Activated naive CD4-positive, alpha-beta T cell treated with anti-CD3 and anti-CD28 coated beads for 36 hours (primary cell): ENCODE measurements around the gene LMAN2L. TPM values are rescaled to one million over a fixed set of nuclear protein-coding genes. Genes with fewer than 3 reads are reported as not detected.

Source experiments
- CTCF ChIA-PET: fragments of 350-600 bp; sonication (Branson Sonifier 250); formaldehyde crosslinking; loops from one replicate; lab custom pipeline; 2021; ENCODE audit warnings: antibody characterized with exemption; lab: Charles Lee
- DNase-seq: peaks from one replicate; pipeline ENCODE4 v3.0.0-alpha.2; 2020
- H3K27ac Mint-ChIP-seq: one replicate; pipeline ENCODE4 v1.8.0; 2021; ENCODE audit warnings: mild to moderate bottlenecking, mixed read lengths
- H3K27me3 Mint-ChIP-seq: one replicate; pipeline ENCODE4 v1.8.0; 2021; ENCODE audit warnings: low read depth, mixed read lengths
- H3K36me3 Mint-ChIP-seq: one replicate; pipeline ENCODE4 v1.8.0; 2021; ENCODE audit warnings: low read depth, mixed read lengths
- H3K4me1 Mint-ChIP-seq: one replicate; pipeline ENCODE4 v1.8.0; 2021; ENCODE audit warnings: low read depth, mixed read lengths
- H3K4me3 Mint-ChIP-seq: one replicate; pipeline ENCODE4 v1.8.0; 2021; ENCODE audit warnings: mild to moderate bottlenecking, moderate library complexity, mixed read lengths
- H3K9me3 Mint-ChIP-seq: one replicate; pipeline ENCODE4 v1.8.0; 2021; ENCODE audit warnings: mixed read lengths
- intact Hi-C: fragments of 100-400 bp; cut with micrococcal nuclease; formaldehyde crosslinking; loops from one replicate; pipeline ENCODE4 v1.15.1; 2023
- total RNA-seq, 2 experiments: library from RNA; stranded (reverse); gene quantifications; one replicate each; pipeline ENCODE4 v1.2.3, GENCODE V29; 2021

LMAN2L gene
- total RNA-seq, 2 experiments from 2014 or later = 4.0 to 4.8 TPM

GRCh38 chr2:96729748-96730147 is 10.1 kb downstream of the LMAN2L start:
- H3K27me3 Mint-ChIP-seq = no peaks in the 10 kb centered on the region
- H3K4me3 Mint-ChIP-seq = no peak overlapping the region
- H3K9me3 Mint-ChIP-seq = no peaks in the 10 kb centered on the region
- peaks cover 24% of the 10 kb centered on the region for H3K36me3 Mint-ChIP-seq
- intact Hi-C loops = no loop called here
- CTCF ChIA-PET = no interaction called here
- no peak overlapping the region for H3K27ac Mint-ChIP-seq
- DNase-seq = no peak
- no peaks in the 10 kb centered on the region for H3K4me1 Mint-ChIP-seq

GRCh38 chr2:96727431-96727830 is 12.4 kb downstream of the LMAN2L start:
- intact Hi-C loops = no loop called here
- Mint-ChIP-seq H3K27ac (no peak overlapping the region), H3K27me3 (no peaks in the 10 kb centered on the region), H3K9me3 (no peaks in the 10 kb centered on the region), H3K36me3 (peaks cover 20% of the 10 kb centered on the region), H3K4me1 (no peaks in the 10 kb centered on the region), H3K4me3 (no peak overlapping the region)
- CTCF ChIA-PET = no interaction called here
- no peak for DNase-seq

GRCh38 chr2:96726131-96726530 is 13.7 kb downstream of the LMAN2L start:
- intact Hi-C loops = no loop called here
- Mint-ChIP-seq H3K4me1 (no peaks in the 10 kb centered on the region), H3K27me3 (no peaks in the 10 kb centered on the region), H3K4me3 (no peak overlapping the region), H3K9me3 (no peaks in the 10 kb centered on the region), H3K36me3 (peaks cover 20% of the 10 kb centered on the region), H3K27ac (no peak overlapping the region)
- DNase-seq = no peak
- CTCF ChIA-PET = no interaction called here

GRCh38 chr2:96716388-96716787 is 23.5 kb downstream of the LMAN2L start:
- no peaks in the 10 kb centered on the region for H3K27me3 Mint-ChIP-seq
- H3K4me3 Mint-ChIP-seq = no peak overlapping the region
- CTCF ChIA-PET = no interaction called here
- H3K4me1 Mint-ChIP-seq = no peaks in the 10 kb centered on the region
- peaks cover 1% of the 10 kb centered on the region for H3K36me3 Mint-ChIP-seq
- H3K9me3 Mint-ChIP-seq = no peaks in the 10 kb centered on the region
- intact Hi-C loops = no loop called here
- no peak for DNase-seq
- no peak overlapping the region for H3K27ac Mint-ChIP-seq

- Mint-ChIP-seq H3K27ac (no peak overlapping the region), H3K27me3 (no peaks in the 10 kb centered on the region), H3K4me1 (no peaks in the 10 kb centered on the region), H3K4me3 (no peak overlapping the region), H3K9me3 (no peaks in the 10 kb centered on the region), H3K36me3 (peaks cover 5% of the 10 kb centered on the region)
- DNase-seq = no peak
- CTCF ChIA-PET = no interaction called here
- intact Hi-C loops = no loop called here
Observed at GRCh38 chr2:96715658-96716057, 24.2 kb downstream of the LMAN2L start.

- Mint-ChIP-seq H3K27ac (no peak overlapping the region), H3K4me1 (no peaks in the 10 kb centered on the region), H3K36me3 (peaks cover 23% of the 10 kb centered on the region), H3K27me3 (no peaks in the 10 kb centered on the region), H3K4me3 (no peak overlapping the region), H3K9me3 (no peaks in the 10 kb centered on the region)
- DNase-seq = no peak
- intact Hi-C loops = loop anchor here (5.0 kb wide), 1 partner anchor 51 kb away; the partner anchor contains the start of gene CNNM4
- CTCF ChIA-PET = interaction anchor here (0.9 kb wide), 2 partner anchors 10 to 63 kb away, joined by 3 to 4 read pairs; no protein-coding TSS in a partner anchor
Observed at GRCh38 chr2:96710985-96711384, 28.9 kb downstream of the LMAN2L start.

- no peak overlapping the region for H3K4me3 Mint-ChIP-seq
- peaks cover 10% of the 10 kb centered on the region for H3K36me3 Mint-ChIP-seq
- H3K4me1 Mint-ChIP-seq = no peaks in the 10 kb centered on the region
- H3K27me3 Mint-ChIP-seq = no peaks in the 10 kb centered on the region
- CTCF ChIA-PET = no interaction called here
- no peaks in the 10 kb centered on the region for H3K9me3 Mint-ChIP-seq
- H3K27ac Mint-ChIP-seq = no peak overlapping the region
- DNase-seq = no peak
- intact Hi-C loops = no loop called here
Observed at GRCh38 chr2:96703021-96703751, 36.7 kb downstream of the LMAN2L start.

- Mint-ChIP-seq H3K4me3 (no peak overlapping the region), H3K27ac (no peak overlapping the region), H3K4me1 (no peaks in the 10 kb centered on the region), H3K36me3 (peaks cover 5% of the 10 kb centered on the region), H3K27me3 (no peaks in the 10 kb centered on the region), H3K9me3 (no peaks in the 10 kb centered on the region)
- CTCF ChIA-PET = interaction anchor here (1.4 kb wide), 1 partner anchor 99 kb away, joined by 3 read pairs; no protein-coding TSS in a partner anchor
- DNase-seq = no peak
- intact Hi-C loops = no loop called here
Observed at GRCh38 chr2:96702098-96702785, 37.6 kb downstream of the LMAN2L start.

- H3K36me3 Mint-ChIP-seq = peaks cover 5% of the 10 kb centered on the region
- H3K9me3 Mint-ChIP-seq = no peaks in the 10 kb centered on the region
- no peak overlapping the region for H3K27ac Mint-ChIP-seq
- no peak overlapping the region for H3K4me3 Mint-ChIP-seq
- intact Hi-C loops = no loop called here
- DNase-seq = no peak
- CTCF ChIA-PET = interaction anchor here (0.6 to 1.4 kb wide), 2 partner anchors 99 to 1224 kb away, joined by 3 to 5 read pairs; no protein-coding TSS in a partner anchor
- no peaks in the 10 kb centered on the region for H3K4me1 Mint-ChIP-seq
- no peaks in the 10 kb centered on the region for H3K27me3 Mint-ChIP-seq
Observed at GRCh38 chr2:96701636-96702035, 38.2 kb downstream of the LMAN2L start.

- H3K9me3 Mint-ChIP-seq = no peaks in the 10 kb centered on the region
Observed at GRCh38 chr2:96700086-96700485, 39.8 kb downstream of the LMAN2L start.

GRCh38 chr2:96699621-96700020 is 40.2 kb downstream of the LMAN2L start:
- no peak overlapping the region for H3K4me3 Mint-ChIP-seq
- no peaks in the 10 kb centered on the region for H3K4me1 Mint-ChIP-seq
- no peak overlapping the region for H3K27ac Mint-ChIP-seq
- H3K36me3 Mint-ChIP-seq = no peaks in the 10 kb centered on the region
- intact Hi-C loops = no loop called here
- H3K9me3 Mint-ChIP-seq = no peaks in the 10 kb centered on the region
- CTCF ChIA-PET = no interaction called here
- no peaks in the 10 kb centered on the region for H3K27me3 Mint-ChIP-seq
- no peak for DNase-seq

More at GRCh38 chr2:96700086-96700485, 39.8 kb downstream of the LMAN2L start:
- Mint-ChIP-seq H3K4me1 (no peaks in the 10 kb centered on the region), H3K27me3 (no peaks in the 10 kb centered on the region), H3K36me3 (no peaks in the 10 kb centered on the region), H3K4me3 (no peak overlapping the region), H3K27ac (no peak overlapping the region)
- intact Hi-C loops = no loop called here
- CTCF ChIA-PET = no interaction called here
- no peak for DNase-seq

GRCh38 chr2:96699021-96699420 is 40.8 kb downstream of the LMAN2L start:
- intact Hi-C loops = no loop called here
- Mint-ChIP-seq H3K9me3 (no peaks in the 10 kb centered on the region), H3K27me3 (no peaks in the 10 kb centered on the region), H3K4me1 (no peaks in the 10 kb centered on the region), H3K4me3 (no peak overlapping the region), H3K36me3 (no peaks in the 10 kb centered on the region), H3K27ac (no peak overlapping the region)
- CTCF ChIA-PET = no interaction called here
- DNase-seq = no peak
